BLaER1 (cell line): ENCODE results near the gene NAV3.
A peak's percentile ranks its signal among the peaks of the same experiment; 100 is the strongest.

Experiments used
- H3K27ac ChIP-seq: shearing (Covaris generic); formaldehyde crosslinking; 2 replicates; pipeline ENCODE4 v1.8.1; 2022
- H3K27me3 ChIP-seq: shearing (Covaris generic); formaldehyde crosslinking; 2 replicates; pipeline ENCODE4 v1.8.1; 2022
- H3K36me3 ChIP-seq: shearing (Covaris generic); formaldehyde crosslinking; 2 replicates; pipeline ENCODE4 v1.8.1; 2022
- H3K4me1 ChIP-seq: shearing (Covaris generic); formaldehyde crosslinking; 2 replicates; pipeline ENCODE4 v1.8.1; 2022
- H3K4me2 ChIP-seq: shearing (Covaris generic); formaldehyde crosslinking; 2 replicates; pipeline ENCODE4 v1.8.1; 2022
- H3K4me3 ChIP-seq: shearing (Covaris generic); formaldehyde crosslinking; 2 replicates; pipeline ENCODE4 v1.8.1; 2022
- H3K9ac ChIP-seq: shearing (Covaris generic); formaldehyde crosslinking; 2 replicates; pipeline ENCODE4 v1.8.1; 2022
- H3K9me3 ChIP-seq: shearing (Covaris generic); formaldehyde crosslinking; 2 replicates; pipeline ENCODE4 v1.8.1; 2022
- H4K20me1 ChIP-seq: shearing (Covaris generic); formaldehyde crosslinking; 2 replicates; pipeline ENCODE4 v1.8.1; 2022
- Cebpa-rat ChIP-seq: shearing (Covaris generic); IDR thresholded peaks from 2 replicates; pipeline ENCODE4 v1.8.1; 2022

Gene NAV3

GRCh38 chr12:77837876-77838291 is 7.2 kb downstream of the NAV3 start:
- no peak overlapping the region for H3K27ac ChIP-seq
- peaks cover 8% of the 10 kb centered on the region for H3K4me1 ChIP-seq
- no peak overlapping the region for H3K4me3 ChIP-seq
- no peak overlapping the region for H3K4me2 ChIP-seq
- no peak overlapping the region for H3K9ac ChIP-seq
- no peaks in the 10 kb centered on the region for H3K27me3 ChIP-seq
- H4K20me1 ChIP-seq = no peaks in the 10 kb centered on the region
- H3K36me3 ChIP-seq = no peaks in the 10 kb centered on the region
- TF ChIP-seq Cebpa-rat = no peak
- H3K9me3 ChIP-seq = no peaks in the 10 kb centered on the region

GRCh38 chr12:77841521-77841920 is 10.8 kb downstream of the NAV3 start:
- Histone ChIP-seq H3K9ac (no peak overlapping the region), H3K4me3 (no peak overlapping the region), H3K4me1 (peaks cover 8% of the 10 kb centered on the region), H3K27me3 (no peaks in the 10 kb centered on the region), H3K36me3 (no peaks in the 10 kb centered on the region), H3K9me3 (no peaks in the 10 kb centered on the region), H3K27ac (no peak overlapping the region), H3K4me2 (peak overlapping the region; percentile 33), H4K20me1 (no peaks in the 10 kb centered on the region)
- no peak for TF ChIP-seq Cebpa-rat

- Histone ChIP-seq H3K9ac (no peak overlapping the region), H3K27ac (no peak overlapping the region), H3K4me3 (no peak overlapping the region), H3K36me3 (no peaks in the 10 kb centered on the region), H3K27me3 (no peaks in the 10 kb centered on the region), H3K9me3 (no peaks in the 10 kb centered on the region), H3K4me1 (peaks cover 17% of the 10 kb centered on the region), H3K4me2 (no peak overlapping the region), H4K20me1 (no peaks in the 10 kb centered on the region)
- no peak for TF ChIP-seq Cebpa-rat
Observed at GRCh38 chr12:77842430-77842829, 11.7 kb downstream of the NAV3 start.

- Histone ChIP-seq H3K27ac (no peak overlapping the region), H3K4me2 (no peak overlapping the region), H4K20me1 (no peaks in the 10 kb centered on the region), H3K4me1 (peaks cover 33% of the 10 kb centered on the region), H3K9ac (no peak overlapping the region), H3K36me3 (no peaks in the 10 kb centered on the region), H3K9me3 (no peaks in the 10 kb centered on the region), H3K4me3 (no peak overlapping the region), H3K27me3 (no peaks in the 10 kb centered on the region)
- no peak for TF ChIP-seq Cebpa-rat
Observed at GRCh38 chr12:77845831-77846230, 15.1 kb downstream of the NAV3 start.

GRCh38 chr12:77847060-77847541 is 16.4 kb downstream of the NAV3 start:
- no peaks in the 10 kb centered on the region for H3K27me3 ChIP-seq
- no peaks in the 10 kb centered on the region for H3K9me3 ChIP-seq
- no peak overlapping the region for H3K4me3 ChIP-seq
- peak overlapping the region; percentile 57 for H3K4me2 ChIP-seq
- H3K36me3 ChIP-seq = no peaks in the 10 kb centered on the region
- no peaks in the 10 kb centered on the region for H4K20me1 ChIP-seq
- H3K27ac ChIP-seq = no peak overlapping the region
- no peak for TF ChIP-seq Cebpa-rat
- no peak overlapping the region for H3K9ac ChIP-seq
- H3K4me1 ChIP-seq = peaks cover 25% of the 10 kb centered on the region

- H3K27me3 ChIP-seq = no peaks in the 10 kb centered on the region
- no peak overlapping the region for H3K9ac ChIP-seq
- peaks cover 25% of the 10 kb centered on the region for H3K4me1 ChIP-seq
- H3K27ac ChIP-seq = peak overlapping the region; percentile 6; the same call in 1 of the 2 replicates
- H3K4me3 ChIP-seq = no peak overlapping the region
- H3K36me3 ChIP-seq = no peaks in the 10 kb centered on the region
- H4K20me1 ChIP-seq = no peaks in the 10 kb centered on the region
- no peak for TF ChIP-seq Cebpa-rat
- H3K4me2 ChIP-seq = peak overlapping the region; percentile 57
- no peaks in the 10 kb centered on the region for H3K9me3 ChIP-seq
Observed at GRCh38 chr12:77847680-77848431, 17.2 kb downstream of the NAV3 start.

GRCh38 chr12:77850129-77850528 is 19.4 kb downstream of the NAV3 start:
- Histone ChIP-seq H3K27ac (no peak overlapping the region), H3K4me2 (no peak overlapping the region), H3K27me3 (no peaks in the 10 kb centered on the region), H4K20me1 (no peaks in the 10 kb centered on the region), H3K9me3 (no peaks in the 10 kb centered on the region), H3K36me3 (no peaks in the 10 kb centered on the region), H3K4me3 (no peak overlapping the region), H3K9ac (no peak overlapping the region), H3K4me1 (peaks cover 25% of the 10 kb centered on the region)
- no peak for TF ChIP-seq Cebpa-rat

GRCh38 chr12:77850698-77851097 is 20.0 kb downstream of the NAV3 start:
- no peak overlapping the region for H3K27ac ChIP-seq
- H3K4me1 ChIP-seq = peaks cover 25% of the 10 kb centered on the region
- H3K4me2 ChIP-seq = no peak overlapping the region
- no peak overlapping the region for H3K4me3 ChIP-seq
- H4K20me1 ChIP-seq = no peaks in the 10 kb centered on the region
- no peak overlapping the region for H3K9ac ChIP-seq
- H3K27me3 ChIP-seq = no peaks in the 10 kb centered on the region
- TF ChIP-seq Cebpa-rat = no peak
- no peaks in the 10 kb centered on the region for H3K36me3 ChIP-seq
- no peaks in the 10 kb centered on the region for H3K9me3 ChIP-seq

- Histone ChIP-seq H4K20me1 (no peaks in the 10 kb centered on the region), H3K27ac (no peak overlapping the region), H3K4me3 (no peak overlapping the region), H3K27me3 (no peaks in the 10 kb centered on the region), H3K4me1 (no peaks in the 10 kb centered on the region), H3K9me3 (no peaks in the 10 kb centered on the region), H3K4me2 (no peak overlapping the region), H3K9ac (no peak overlapping the region), H3K36me3 (no peaks in the 10 kb centered on the region)
- no peak for TF ChIP-seq Cebpa-rat
Observed at GRCh38 chr12:77855548-77855947, 24.9 kb downstream of the NAV3 start.

- Histone ChIP-seq H3K27me3 (no peaks in the 10 kb centered on the region), H3K4me1 (no peaks in the 10 kb centered on the region), H3K4me3 (no peak overlapping the region), H4K20me1 (no peaks in the 10 kb centered on the region), H3K9ac (no peak overlapping the region), H3K27ac (no peak overlapping the region), H3K36me3 (no peaks in the 10 kb centered on the region), H3K4me2 (no peak overlapping the region), H3K9me3 (no peaks in the 10 kb centered on the region)
- no peak for TF ChIP-seq Cebpa-rat
Observed at GRCh38 chr12:77861317-77861716, 30.6 kb downstream of the NAV3 start.
